Mesodermal cell (in vitro differentiated cells): ENCODE results near the gene ARHGAP40.
A peak's percentile ranks its signal among the peaks of the same experiment; 100 is the strongest.

ENCODE experiments used
- H3K27ac ChIP-seq: 2 replicates; pipeline ENCODE4 v1.7.0; 2013; ENCODE audit warnings: mild to moderate bottlenecking, low read depth, low read length, moderate library complexity; ENCODE audit not compliant: severe bottlenecking
- H3K36me3 ChIP-seq: 2 replicates; pipeline ENCODE4 v1.7.1; 2013; ENCODE audit warnings: mild to moderate bottlenecking, low read length, moderate library complexity; ENCODE audit not compliant: control insufficient read depth, insufficient read depth
- H3K4me1 ChIP-seq: one replicate; pipeline ENCODE4 v1.7.1; 2013; ENCODE audit warnings: mild to moderate bottlenecking, low read length; ENCODE audit not compliant: insufficient read depth, control insufficient read depth, poor library complexity, severe bottlenecking
- H3K4me3 ChIP-seq: 2 replicates; pipeline ENCODE4 v1.7.0; 2013; ENCODE audit warnings: low read length, control low read depth, mild to moderate bottlenecking; ENCODE audit not compliant: insufficient read depth, poor library complexity, severe bottlenecking; ENCODE audit errors: extremely low read depth
- H3K9me3 ChIP-seq: 2 replicates; pipeline ENCODE4 v1.7.1; 2013; ENCODE audit warnings: mild to moderate bottlenecking, low read length, moderate library complexity; ENCODE audit not compliant: control insufficient read depth
- WGBS, 2 experiments: methylation state at CpG; one replicate each; pipeline ENCODE4 v1.1.5; 2013; ENCODE audit warnings: missing lambda C conversion rate in 2 of 2; ENCODE audit not compliant: insufficient coverage in 2 of 2; 5-methylcytosine and 5-hydroxymethylcytosine counted together

ARHGAP40 gene

DNA sequence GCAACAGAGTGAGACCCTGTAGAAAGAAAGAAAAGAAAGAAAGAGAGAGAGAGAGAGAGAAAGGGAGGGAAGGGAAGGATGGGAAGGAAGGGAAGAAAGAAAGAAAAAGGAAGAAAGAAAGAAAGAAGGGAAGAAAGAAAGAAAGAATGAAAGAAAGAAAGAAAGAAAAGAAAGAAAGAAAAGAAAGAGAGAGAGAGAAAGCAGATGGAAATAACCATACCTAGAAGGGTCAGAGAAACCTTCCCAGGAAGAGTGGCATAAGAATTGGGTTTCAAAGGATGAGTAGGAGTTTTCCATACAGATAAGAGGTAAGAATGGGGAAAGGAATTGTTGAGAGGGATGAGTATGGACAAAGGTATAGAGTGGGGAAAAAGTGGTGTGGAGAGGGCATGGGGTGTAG, 68.1 kb downstream of the ARHGAP40 start:
- Histone ChIP-seq H3K4me1 (peaks cover 25% of the 10 kb centered on the region), H3K4me3 (no peak overlapping the region), H3K9me3 (no peaks in the 10 kb centered on the region), H3K27ac (no peak overlapping the region), H3K36me3 (no peaks in the 10 kb centered on the region)

DNA sequence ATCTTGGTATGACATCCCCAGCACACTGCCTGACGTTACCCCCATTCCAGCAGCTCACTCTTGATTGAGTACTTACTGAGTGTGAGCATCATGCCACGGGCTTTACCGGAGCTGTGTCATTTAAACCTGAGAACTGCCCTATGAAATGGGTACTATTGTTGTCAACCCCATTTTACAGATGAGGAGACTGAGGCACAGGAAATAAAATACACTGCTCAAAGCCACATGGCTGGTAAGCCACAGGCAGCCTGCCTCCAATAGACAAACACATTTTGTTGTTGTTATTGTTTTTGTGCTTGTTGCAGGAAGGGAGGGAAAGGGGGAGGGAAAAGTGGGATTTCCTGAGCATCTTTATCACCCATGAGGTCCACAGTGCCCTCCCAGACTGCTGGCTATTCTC, 69.2 kb downstream of the ARHGAP40 start:
- no peaks in the 10 kb centered on the region for H3K9me3 ChIP-seq
- no peak overlapping the region for H3K4me3 ChIP-seq
- H3K27ac ChIP-seq, result no peak overlapping the region
- no peaks in the 10 kb centered on the region for H3K36me3 ChIP-seq
- H3K4me1 ChIP-seq, result peaks cover 21% of the 10 kb centered on the region
- WGBS, 2 experiments, result 74% methylated on average over 3 of the region's 3 CpGs; no CpG with 5 or more reads in 1 of the 2 experiments

DNA sequence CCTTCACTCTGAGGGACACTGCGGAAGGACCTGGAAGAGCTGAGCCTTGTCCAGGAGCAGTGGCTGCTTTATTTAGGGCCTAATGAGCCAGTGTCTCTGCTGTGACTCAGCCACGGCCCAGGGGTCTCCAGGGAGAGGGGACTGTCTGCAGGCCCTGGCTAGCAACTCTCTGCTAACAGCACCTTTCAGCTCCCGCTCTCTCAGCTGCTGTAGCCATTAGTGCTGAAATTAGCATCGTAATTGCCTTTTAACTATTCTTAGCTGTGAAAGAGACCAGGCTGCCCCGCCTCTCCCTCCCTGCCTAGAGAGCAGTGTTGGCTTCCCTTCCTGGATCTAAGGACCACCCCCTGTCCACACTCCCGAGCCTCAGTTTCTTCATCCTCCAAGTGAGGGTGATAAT, 69.6 kb downstream of the ARHGAP40 start:
- no peak overlapping the region for H3K27ac ChIP-seq
- peaks cover 17% of the 10 kb centered on the region for H3K4me1 ChIP-seq
- no peaks in the 10 kb centered on the region for H3K9me3 ChIP-seq
- H3K4me3 ChIP-seq, result no peak overlapping the region
- 29 to 40% methylated on average over 2 to 3 of the region's 6 CpGs for WGBS, 2 experiments
- no peaks in the 10 kb centered on the region for H3K36me3 ChIP-seq

DNA sequence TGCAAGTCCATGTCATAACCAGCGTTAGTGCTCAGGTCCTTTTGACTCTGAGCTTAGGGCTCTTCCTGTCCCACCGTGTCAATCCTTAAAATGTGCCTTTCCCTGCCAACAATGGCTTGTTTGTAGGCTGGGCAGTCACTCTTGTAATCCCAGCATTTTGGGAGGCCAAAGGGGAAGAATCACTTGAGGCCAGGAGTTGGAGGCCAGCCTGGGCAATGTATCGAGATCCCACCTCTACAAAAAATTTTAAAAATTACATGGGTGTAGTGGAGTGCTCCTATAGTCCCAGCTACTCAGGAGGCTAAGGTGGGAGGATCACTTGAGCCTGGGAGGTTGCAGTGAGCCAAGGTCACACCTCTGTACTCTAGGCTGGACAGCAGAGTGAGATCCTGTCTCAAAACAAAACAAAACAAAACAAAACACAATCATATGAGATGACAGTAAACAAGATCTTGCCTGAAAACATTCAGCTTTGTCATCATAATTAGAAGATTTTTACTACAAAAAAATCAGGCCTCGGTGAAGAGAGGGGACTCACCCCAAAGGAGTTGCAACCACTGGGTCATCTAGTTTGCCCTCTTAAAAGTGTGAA, 70.2 kb downstream of the ARHGAP40 start:
- WGBS, 2 experiments, result 43 to 60% methylated on average over 3 of the region's 4 CpGs

DNA sequence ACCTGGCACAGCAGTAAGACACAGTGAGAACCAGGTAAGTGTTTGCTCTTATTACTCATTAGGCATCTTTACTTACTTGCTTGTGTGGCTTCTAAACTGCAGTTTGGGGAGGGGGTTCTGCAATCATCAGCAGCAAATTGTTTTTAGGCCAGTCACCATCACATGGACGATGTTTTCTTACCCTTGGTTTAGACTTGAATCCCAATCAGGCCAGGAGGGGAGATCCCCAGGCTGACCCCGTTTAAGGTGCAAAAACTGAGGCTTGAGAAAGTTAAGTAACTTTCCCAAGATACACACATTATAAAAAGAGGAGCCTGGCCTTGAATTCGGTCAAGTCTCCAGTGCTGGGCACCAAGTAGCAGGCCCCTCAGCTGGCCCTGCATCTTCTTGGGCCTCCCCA, 70.9 kb downstream of the ARHGAP40 start:
- no peaks in the 10 kb centered on the region for H3K36me3 ChIP-seq
- WGBS, 2 experiments, result 83 to 94% methylated on average over 1 to 3 of the region's 3 CpGs
- no peak overlapping the region for H3K27ac ChIP-seq
- H3K4me1 ChIP-seq, result peaks cover 12% of the 10 kb centered on the region
- no peaks in the 10 kb centered on the region for H3K9me3 ChIP-seq
- H3K4me3 ChIP-seq, result no peak overlapping the region

More for the DNA sequence above, 70.2 kb downstream of the ARHGAP40 start:
- H3K36me3 ChIP-seq, result no peaks in the 10 kb centered on the region
- H3K27ac ChIP-seq, result no peak overlapping the region
- no peaks in the 10 kb centered on the region for H3K9me3 ChIP-seq
- H3K4me3 ChIP-seq, result no peak overlapping the region
- peaks cover 12% of the 10 kb centered on the region for H3K4me1 ChIP-seq

DNA sequence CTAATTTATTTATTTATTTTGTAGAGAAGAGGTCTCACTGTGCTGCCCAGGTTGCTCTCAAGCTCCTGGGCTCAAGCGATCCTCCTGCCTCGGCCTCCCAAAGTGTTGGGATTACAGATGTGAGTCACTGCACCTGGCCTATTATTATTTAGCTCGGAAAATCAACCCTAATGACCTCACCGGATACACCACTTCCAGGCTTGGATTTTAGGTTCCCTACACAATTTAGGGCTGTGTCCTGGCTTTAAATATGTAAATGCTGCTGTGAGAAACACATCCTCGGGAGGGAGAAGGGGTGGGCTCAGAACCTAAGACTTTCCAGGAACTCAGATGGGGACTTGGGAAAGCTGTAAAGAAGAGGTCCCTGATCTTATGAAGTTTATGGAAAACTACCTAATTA, 71.7 kb downstream of the ARHGAP40 start:
- H3K9me3 ChIP-seq, result no peaks in the 10 kb centered on the region
- H3K36me3 ChIP-seq, result no peaks in the 10 kb centered on the region
- peaks cover 12% of the 10 kb centered on the region for H3K4me1 ChIP-seq
- no peak overlapping the region for H3K27ac ChIP-seq
- WGBS, 2 experiments, result 0 to 29% methylated on average over 1 to 3 of the region's 5 CpGs
- H3K4me3 ChIP-seq, result peak overlapping the region; percentile 57

DNA sequence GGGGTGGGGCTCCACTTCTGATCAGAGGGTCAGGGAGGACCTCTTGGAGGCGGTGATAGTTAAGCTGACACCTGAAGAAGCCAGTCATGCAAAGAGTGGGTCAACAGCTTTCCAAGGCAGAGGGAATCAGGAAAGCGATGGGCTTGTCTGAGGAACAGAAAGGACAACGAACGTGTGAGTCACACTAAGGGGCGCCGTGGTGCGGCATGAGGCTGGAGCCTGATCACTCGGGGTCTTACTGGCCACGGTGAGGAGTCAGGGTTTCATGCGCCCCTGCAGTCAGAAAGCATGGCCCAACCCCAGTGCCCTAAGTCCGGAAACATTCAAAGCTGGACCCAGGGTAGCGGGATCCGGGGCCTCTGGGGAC, 72.1 kb downstream of the ARHGAP40 start:
- peaks cover 12% of the 10 kb centered on the region for H3K4me1 ChIP-seq
- no peaks in the 10 kb centered on the region for H3K36me3 ChIP-seq
- H3K4me3 ChIP-seq, result peak overlapping the region; percentile 57
- H3K9me3 ChIP-seq, result no peaks in the 10 kb centered on the region
- WGBS, 2 experiments, result 0 to 1% methylated on average over 12 of the region's 13 CpGs
- H3K27ac ChIP-seq, result peak overlapping the region; percentile 76

DNA sequence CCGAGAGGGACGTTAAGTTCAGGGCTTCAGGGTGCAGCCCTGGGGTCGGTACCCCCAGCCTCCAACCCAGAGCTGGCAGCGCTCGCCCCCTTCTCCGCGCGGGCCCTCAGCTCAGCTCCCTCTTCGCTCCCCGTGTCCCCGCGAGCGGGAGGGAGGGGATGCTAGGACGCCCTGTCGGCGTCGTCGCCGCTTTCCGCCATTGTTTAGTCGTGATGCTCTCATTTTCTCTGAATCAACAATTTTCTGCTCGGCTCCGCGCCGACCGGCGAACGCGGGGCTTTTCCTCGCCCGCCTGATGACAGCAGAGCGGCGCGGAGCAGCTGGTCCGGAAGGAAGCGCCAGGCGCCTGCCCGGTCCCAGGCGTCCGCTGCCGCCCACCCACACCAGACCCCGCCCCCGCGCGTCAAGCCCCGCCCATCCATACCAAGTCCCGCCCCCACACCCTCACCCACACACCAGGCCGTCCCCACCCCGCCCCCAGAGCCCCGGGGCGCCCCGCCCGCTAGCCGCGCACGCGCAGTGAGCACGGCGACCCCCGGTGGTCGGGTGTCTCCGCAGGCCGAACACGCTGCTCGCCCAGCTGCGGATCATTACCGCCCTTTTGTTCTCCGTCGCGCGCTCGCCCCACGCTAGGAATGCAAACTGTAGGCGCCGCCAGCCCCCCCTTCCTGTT, 72.6 kb downstream of the ARHGAP40 start:
- no peaks in the 10 kb centered on the region for H3K9me3 ChIP-seq
- peak overlapping the region; percentile 76 for H3K27ac ChIP-seq
- 0 to 1% methylated on average over 26 to 48 of the region's 75 CpGs for WGBS, 2 experiments

DNA sequence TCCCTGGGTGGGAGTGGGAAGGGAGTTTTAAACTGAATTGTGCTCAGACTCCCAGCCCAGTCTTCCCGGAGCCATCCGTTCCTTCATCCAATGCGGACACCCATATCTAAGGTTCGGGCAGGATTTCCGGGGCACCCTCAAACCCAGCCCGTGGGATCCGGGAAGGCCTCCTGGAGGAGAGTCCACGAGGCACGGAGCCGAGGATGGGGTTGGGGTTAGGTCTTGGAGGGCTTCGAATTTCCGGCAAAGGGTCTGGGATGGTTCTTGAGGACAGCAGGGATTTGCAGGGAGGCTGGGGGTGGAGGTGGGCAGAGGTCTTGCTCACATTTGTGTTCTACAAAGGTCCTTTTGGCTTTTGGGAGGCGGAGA, 73.1 kb downstream of the ARHGAP40 start:
- WGBS, 2 experiments, result 56 to 78% methylated on average over 9 to 13 of the region's 13 CpGs
- H3K4me1 ChIP-seq, result peaks cover 12% of the 10 kb centered on the region
- H3K4me3 ChIP-seq, result peak overlapping the region; percentile 57
- H3K27ac ChIP-seq, result no peak overlapping the region
- H3K36me3 ChIP-seq, result no peaks in the 10 kb centered on the region
- H3K9me3 ChIP-seq, result no peaks in the 10 kb centered on the region

More for the DNA sequence above, 72.6 kb downstream of the ARHGAP40 start:
- Histone ChIP-seq H3K36me3 (no peaks in the 10 kb centered on the region), H3K4me3 (peak overlapping the region; percentile 57), H3K4me1 (peaks cover 12% of the 10 kb centered on the region)

DNA sequence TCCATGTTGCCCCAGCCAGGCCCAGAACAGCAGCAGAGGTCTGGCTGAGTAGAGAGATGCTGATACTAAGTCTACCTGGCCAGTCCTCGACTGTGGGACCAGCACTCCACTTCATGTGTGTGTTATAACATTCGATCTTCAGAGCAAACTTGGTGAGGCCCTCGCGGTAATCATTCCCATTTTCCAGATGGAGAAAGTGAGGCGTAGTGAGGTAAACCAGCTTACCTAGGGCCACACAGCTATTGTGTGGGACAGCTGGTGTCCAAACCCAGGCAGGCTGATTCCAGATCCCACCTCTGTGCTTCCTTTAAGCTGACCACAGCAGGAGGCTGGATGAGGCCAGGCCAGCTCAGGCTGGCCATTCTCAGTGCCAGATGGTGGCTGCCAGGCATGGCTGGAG, 75.0 kb downstream of the ARHGAP40 start:
- Histone ChIP-seq H3K4me1 (peaks cover 3% of the 10 kb centered on the region), H3K27ac (no peak overlapping the region), H3K4me3 (no peak overlapping the region), H3K36me3 (no peaks in the 10 kb centered on the region), H3K9me3 (no peaks in the 10 kb centered on the region)
- WGBS, 2 experiments, result 81 to 95% methylated on average over 5 of the region's 5 CpGs

DNA sequence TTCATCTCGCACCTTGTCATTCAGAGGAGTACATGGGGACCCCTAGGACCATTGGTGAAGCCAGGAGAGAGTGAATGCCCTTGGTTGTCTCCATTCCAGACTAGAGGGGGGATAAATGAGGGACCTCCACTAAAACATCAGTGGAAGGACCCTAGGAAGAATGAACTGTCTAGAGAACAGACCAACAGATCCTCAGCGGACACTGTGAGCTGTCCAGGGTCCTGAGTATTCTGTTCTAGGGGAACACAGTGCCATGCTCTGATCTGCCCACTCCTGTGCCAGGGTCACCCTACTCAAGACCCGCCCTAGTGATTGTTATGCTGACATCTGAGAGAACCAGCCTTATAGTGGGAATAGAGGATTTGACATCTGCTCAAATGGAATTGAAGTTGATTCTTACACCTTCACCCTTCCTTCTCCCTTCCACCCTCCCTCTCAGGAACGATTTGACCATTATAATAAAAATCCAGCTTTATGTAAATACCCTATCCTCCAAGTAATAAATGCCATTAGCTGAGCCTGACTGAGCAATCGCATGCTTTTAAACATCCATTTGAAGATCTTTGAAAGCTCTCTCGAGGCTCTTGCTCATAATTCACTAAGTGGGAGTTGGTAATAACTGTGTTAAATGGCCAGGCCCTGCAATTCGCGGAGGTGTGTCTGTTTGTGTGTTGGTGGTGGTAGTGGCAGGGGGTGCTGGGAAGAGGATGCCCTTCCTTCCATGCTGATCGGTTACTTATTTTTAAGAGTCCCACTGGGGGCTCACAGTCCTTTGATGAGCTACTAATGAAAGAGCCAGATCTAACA, 79.1 kb downstream of the ARHGAP40 start:
- Histone ChIP-seq H3K27ac (no peak overlapping the region), H3K4me3 (no peak overlapping the region), H3K4me1 (no peaks in the 10 kb centered on the region), H3K36me3 (no peaks in the 10 kb centered on the region), H3K9me3 (no peaks in the 10 kb centered on the region)
- 63% methylated on average over 4 to 6 of the region's 9 CpGs for WGBS, 2 experiments
